Adrenal gland (tissue), 12 donors: Measurements from ENCODE around the gene SWT1. TPM values are rescaled to one million over a fixed set of nuclear protein-coding genes. Genes with fewer than 3 reads are reported as not detected.
"Not testable (repeated sequence)": the region's sequence is repeated elsewhere in the genome, so short reads cannot be mapped to it uniquely, and the experiment has no call there.

ENCODE experiments used
- DNase-seq, 7 donors: peaks; one replicate each; pipeline ENCODE4 v3.0.0-alpha.2; 2019 to 2020
- H3K27ac ChIP-seq, 5 donors: fragments of 200-600 bp; sonication (generic) in 4 of 5; 1 replicate in 3 of 5; 2 replicates in 2 of 5; pipeline versions ENCODE4 v1.5.1 to v1.8.0; 2016 to 2020; ENCODE audit warnings: mild to moderate bottlenecking in 1 of 5
- H3K27me3 ChIP-seq: fragments of 200-600 bp; 2 replicates; pipeline ENCODE4 v1.8.0; 2021
- H3K36me3 ChIP-seq, 2 donors: fragments of 200-600 bp; replicated peaks in 1 of 2; 1 replicate in 1 of 2; 2 replicates in 1 of 2; pipeline versions ENCODE4 v1.5.1 to v1.8.0; 2018 to 2022
- H3K4me1 ChIP-seq, 2 donors: fragments of 200-600 bp; replicated peaks in 1 of 2; 1 replicate in 1 of 2; 2 replicates in 1 of 2; pipeline versions ENCODE4 v1.5.1 to v1.8.0; 2018 to 2021
- H3K4me3 ChIP-seq, 4 donors: fragments of 200-600 bp; sonication (generic) in 3 of 4; one replicate each; pipeline ENCODE4 v1.5.1; 2016 to 2018
- H3K9me3 ChIP-seq, 3 donors: fragments of 200-600 bp; sonication (generic) in 1 of 3; replicated peaks in 1 of 3; 1 replicate in 2 of 3; 2 replicates in 1 of 3; pipeline versions ENCODE4 v1.5.1 to v1.8.0; 2016 to 2021
- CTCF ChIP-seq, 6 experiments: fragments of 450-650 bp in 4 of 6; fragments of 200-600 bp in 2 of 6; sonication (generic) in 1 of 6; IDR thresholded peaks; 1 replicate in 5 of 6; 2 replicates in 1 of 6; pipeline versions ENCODE4 v1.5.1 to v1.8.0; 2016 to 2021; ENCODE audit warnings: antibody characterized with exemption in 6 of 6, mild to moderate bottlenecking in 2 of 6, moderate library complexity in 1 of 6
- POLR2A ChIP-seq, 2 donors: fragments of 450-650 bp; IDR thresholded peaks; one replicate each; pipeline ENCODE4 v1.6.1; 2017; ENCODE audit warnings: antibody characterized with exemption in 2 of 2, mild to moderate bottlenecking in 2 of 2, moderate library complexity in 1 of 2
- WGBS, 4 donors: extraction: QIAGEN DNeasy Blood & Tissue Kit in 2 of 4; methylation state at CpG; one replicate each; pipeline versions ENCODE4 v1.1.5 to v1.1.7; 2013 to 2017; 5-methylcytosine and 5-hydroxymethylcytosine counted together
- intact Hi-C, 2 donors: fragments of 100-400 bp; cut with DNase I; formaldehyde crosslinking; loops; one replicate each; pipeline versions ENCODE4 v1.14.1 to v1.15.0; 2022 to 2023
- polyA plus RNA-seq, 3 donors: library from polyadenylated mRNA; stranded (reverse); fragments of 200-250 nt in 2 of 3; fragments of 350-450 nt in 1 of 3; fragmentation: Illumina TruSeq in 1 of 3; extraction: RNeasy Lipid Tissue Mini Kit (QIAGEN cat#74804) in 1 of 3; gene quantifications; one replicate each; pipeline ENCODE4 v1.2.3, GENCODE V29; 2013 to 2014
- total RNA-seq, 9 donors: library from RNA; depleted of rRNA in 4 of 9; stranded (reverse); fragments of >200 nt in 4 of 9; fragments of 120-200 nt in 1 of 9; fragmentation: NEBNext Ultra II Directional in 1 of 9; extraction: Animal tissue kit (Norgen Biotek cat#: 25700) in 1 of 9; gene quantifications; one replicate each; pipeline versions ENCODE4 v1.1.0 to v1.2.4, GENCODE V29; 2013 to 2023
- donor health status: healthy with polysubstance abuse.
- donor health status: Bipolar disorder and iron deficiency.
- donor health status: DM: yes; HTN: yes; CAD: no.
- donor health status: DM: no; HTN: no; CAD: no.
- donor health status: DM: no; HTN: no; CAD: no.
- donor health status: DM: yes; HTN: yes; CAD: no.

Gene SWT1
- total and polyA plus RNA-seq, 12 donors, result 1.9 to 11.0 (median 5.6) TPM

- intact Hi-C loops, result no loop called here
- H3K27ac ChIP-seq, result no peak overlapping the region
- no peaks in the 10 kb centered on the region for H3K9me3 ChIP-seq
- no peak overlapping the region for H3K4me3 ChIP-seq
- no peaks in the 10 kb centered on the region for H3K4me1 ChIP-seq
- TF ChIP-seq CTCF (IDR thresholded peaks at IDR 0.05) (no peak), POLR2A (IDR thresholded peaks at IDR 0.05) (no peak)
- WGBS, 4 donors, result 88 to 98% (median 94%) methylated on average over 2 of the region's 2 CpGs
- H3K36me3 ChIP-seq, result no peaks in the 10 kb centered on the region
- no peak for DNase-seq
- H3K27me3 ChIP-seq, result no peaks in the 10 kb centered on the region
Measured at GRCh38 chr1:185245466-185245865, 88.5 kb downstream of the SWT1 start.

- H3K4me1 ChIP-seq, result no peaks in the 10 kb centered on the region
- H3K9me3 ChIP-seq, result no peaks in the 10 kb centered on the region
- H3K4me3 ChIP-seq, result no peak overlapping the region
- intact Hi-C loops, result no loop called here
- no peaks in the 10 kb centered on the region for H3K36me3 ChIP-seq
- WGBS, 4 donors, result 68 to 82% (median 72%) methylated on average over 2 of the region's 2 CpGs
- TF ChIP-seq POLR2A (IDR thresholded peaks at IDR 0.05) (no peak), CTCF (IDR thresholded peaks at IDR 0.05) (no peak)
- H3K27ac ChIP-seq, result no peak overlapping the region
- no peaks in the 10 kb centered on the region for H3K27me3 ChIP-seq
- DNase-seq, result no peak
Measured at GRCh38 chr1:185249563-185249962, 92.6 kb downstream of the SWT1 start.

- no peaks in the 10 kb centered on the region for H3K27me3 ChIP-seq
- no peaks in the 10 kb centered on the region for H3K9me3 ChIP-seq
- intact Hi-C loops, result no loop called here
- no peaks in the 10 kb centered on the region for H3K4me1 ChIP-seq
- H3K36me3 ChIP-seq, result no peaks in the 10 kb centered on the region
- TF ChIP-seq POLR2A (IDR thresholded peaks at IDR 0.05), result no peak
- no peak for TF ChIP-seq CTCF (IDR thresholded peaks at IDR 0.05)
- 95 to 97% (median 96%) methylated on average over 4 of the region's 4 CpGs for WGBS, 4 donors
- no peak for DNase-seq
- no peak overlapping the region for H3K27ac ChIP-seq
- no peak overlapping the region for H3K4me3 ChIP-seq
Measured at GRCh38 chr1:185250063-185250462, 93.1 kb downstream of the SWT1 start.

GRCh38 chr1:185251928-185252327 is 95.0 kb downstream of the SWT1 start:
- intact Hi-C loops, H3K4me3 ChIP-seq, H3K27me3 ChIP-seq, DNase-seq, H3K9me3 ChIP-seq, H3K36me3 ChIP-seq, H3K4me1 ChIP-seq, H3K27ac ChIP-seq: not testable (repeated sequence)
- 97 to 100% (median 99%) methylated on average over 3 of the region's 4 CpGs for WGBS, 4 donors

- H3K4me1 ChIP-seq, H3K27ac ChIP-seq, DNase-seq, H3K27me3 ChIP-seq, H3K9me3 ChIP-seq, H3K36me3 ChIP-seq, intact Hi-C loops, H3K4me3 ChIP-seq: not testable (repeated sequence)
- WGBS, 4 donors, result 86% methylated on average over 1 of the region's 1 CpG; no CpG with 5 or more reads in 3 of the 4 donors
Measured at GRCh38 chr1:185252404-185252803, 95.4 kb downstream of the SWT1 start.

- intact Hi-C loops, H3K4me3 ChIP-seq, H3K27ac ChIP-seq, H3K36me3 ChIP-seq, H3K27me3 ChIP-seq, H3K9me3 ChIP-seq, H3K4me1 ChIP-seq, DNase-seq: not testable (repeated sequence)
- 91 to 99% (median 98%) methylated on average over 4 to 5 of the region's 6 CpGs for WGBS, 4 donors
Measured at GRCh38 chr1:185255595-185255994, 98.6 kb downstream of the SWT1 start.

GRCh38 chr1:185257116-185257949 is 100.4 kb downstream of the SWT1 start:
- intact Hi-C loops, H3K27ac ChIP-seq, H3K4me1 ChIP-seq, H3K36me3 ChIP-seq, DNase-seq, H3K9me3 ChIP-seq, H3K27me3 ChIP-seq, H3K4me3 ChIP-seq: not testable (repeated sequence)
- WGBS, 4 donors, result 84 to 95% (median 92%) methylated on average over 6 to 19 of the region's 32 CpGs
